ENCODE measurements around the gene OXSR1. TPM values are rescaled to one million over a fixed set of nuclear protein-coding genes. Genes with fewer than 3 reads are reported as not detected.

The OXSR1 gene
- total RNA-seq, 4 donors from 2014 or later = 12.9 to 45.6 (median 39.5) TPM

DNA sequence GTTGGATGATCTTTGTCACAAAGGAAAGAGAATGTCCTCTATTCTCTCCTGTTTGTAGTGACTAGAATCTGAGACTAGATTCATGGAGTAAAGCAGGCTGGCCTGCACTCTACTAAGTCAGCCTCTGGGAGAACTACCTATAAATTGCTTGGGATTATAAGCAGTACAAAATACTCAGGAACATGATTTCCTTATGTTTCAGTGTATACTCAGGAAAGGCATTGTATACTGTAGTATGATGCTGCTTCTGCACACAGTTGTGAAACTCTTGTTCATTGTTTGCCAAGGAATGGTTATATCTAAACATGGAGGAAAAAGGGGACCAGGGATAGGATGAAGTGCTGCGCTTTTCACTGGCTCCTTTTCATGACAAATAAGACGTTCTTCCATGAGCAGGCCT is 49.2 kb downstream of the OXSR1 start:
- TF ChIP-seq CTCF (IDR thresholded peaks at IDR 0.05) (no peak), POLR2A (IDR thresholded peaks at IDR 0.05) (no peak)
- no peak overlapping the region for H3K27ac ChIP-seq
- intact Hi-C loops (cut with DNase I; ENCODE audit: low total_unique reads) = no loop called here
- H3K27me3 ChIP-seq = no peaks in the 10 kb centered on the region
- H3K9me3 ChIP-seq = no peaks in the 10 kb centered on the region
- H3K4me1 ChIP-seq = no peaks in the 10 kb centered on the region
- DNase-seq = no peak
- H3K4me3 ChIP-seq = no peak overlapping the region
- no peaks in the 10 kb centered on the region for H3K36me3 ChIP-seq

- intact Hi-C loops (cut with DNase I; ENCODE audit: low total_unique reads) = no loop called here
- Histone ChIP-seq H3K27me3 (no peaks in the 10 kb centered on the region), H3K36me3 (no peaks in the 10 kb centered on the region), H3K4me3 (no peak overlapping the region), H3K27ac (no peak overlapping the region), H3K4me1 (no peaks in the 10 kb centered on the region), H3K9me3 (no peaks in the 10 kb centered on the region)
- TF ChIP-seq POLR2A (IDR thresholded peaks at IDR 0.05) (no peak), CTCF (IDR thresholded peaks at IDR 0.05) (no peak)
- DNase-seq = no peak
Measured at GRCh38 chr3:38219609-38220197, 54.4 kb downstream of the OXSR1 start.

GRCh38 chr3:38221005-38221404 is 55.7 kb downstream of the OXSR1 start:
- intact Hi-C loops (cut with DNase I; ENCODE audit: low total_unique reads) = no loop called here

DNA sequence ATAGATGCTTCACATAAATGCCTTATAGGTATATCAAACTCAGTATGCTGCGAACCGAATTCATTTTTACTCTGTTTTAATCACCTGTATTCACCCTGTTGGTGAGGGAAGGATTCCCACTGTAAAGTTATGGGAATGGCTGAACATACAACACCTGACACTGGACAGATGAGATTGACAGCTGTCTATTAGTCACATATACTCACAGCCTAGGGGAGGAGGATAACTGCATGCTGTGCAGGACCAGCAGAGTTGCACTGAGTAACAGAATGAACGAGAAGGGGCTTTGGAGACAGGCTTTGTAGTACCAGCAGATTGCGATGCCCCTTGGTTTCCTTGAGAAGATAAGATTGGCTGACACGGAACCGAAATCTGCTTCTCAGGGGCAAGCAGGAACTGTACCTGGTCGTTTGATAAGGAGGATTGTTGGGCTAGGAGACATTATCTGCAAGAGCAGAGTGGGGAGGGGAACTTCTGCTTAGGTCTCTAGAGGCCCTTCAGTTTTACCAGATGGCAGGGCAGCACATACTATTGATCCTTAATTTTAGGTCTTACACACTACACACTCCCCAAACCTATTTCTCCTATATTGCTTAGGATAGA is 56.8 kb downstream of the OXSR1 start:
- no peak overlapping the region for H3K4me3 ChIP-seq
- H3K36me3 ChIP-seq = no peaks in the 10 kb centered on the region
- no peak overlapping the region for H3K27ac ChIP-seq
- no peaks in the 10 kb centered on the region for H3K27me3 ChIP-seq
- TF ChIP-seq CTCF (IDR thresholded peaks at IDR 0.05) = no peak
- TF ChIP-seq POLR2A (IDR thresholded peaks at IDR 0.05) = no peak
- no peaks in the 10 kb centered on the region for H3K9me3 ChIP-seq
- DNase-seq = no peak
- no peaks in the 10 kb centered on the region for H3K4me1 ChIP-seq
- intact Hi-C loops (cut with DNase I; ENCODE audit: low total_unique reads) = no loop called here

More at GRCh38 chr3:38221005-38221404, 55.7 kb downstream of the OXSR1 start:
- Histone ChIP-seq H3K27me3 (no peaks in the 10 kb centered on the region), H3K27ac (no peak overlapping the region), H3K9me3 (no peaks in the 10 kb centered on the region), H3K4me1 (no peaks in the 10 kb centered on the region), H3K36me3 (no peaks in the 10 kb centered on the region), H3K4me3 (no peak overlapping the region)
- no peak for DNase-seq
- TF ChIP-seq POLR2A (IDR thresholded peaks at IDR 0.05) = no peak
- no peak for TF ChIP-seq CTCF (IDR thresholded peaks at IDR 0.05)

DNA sequence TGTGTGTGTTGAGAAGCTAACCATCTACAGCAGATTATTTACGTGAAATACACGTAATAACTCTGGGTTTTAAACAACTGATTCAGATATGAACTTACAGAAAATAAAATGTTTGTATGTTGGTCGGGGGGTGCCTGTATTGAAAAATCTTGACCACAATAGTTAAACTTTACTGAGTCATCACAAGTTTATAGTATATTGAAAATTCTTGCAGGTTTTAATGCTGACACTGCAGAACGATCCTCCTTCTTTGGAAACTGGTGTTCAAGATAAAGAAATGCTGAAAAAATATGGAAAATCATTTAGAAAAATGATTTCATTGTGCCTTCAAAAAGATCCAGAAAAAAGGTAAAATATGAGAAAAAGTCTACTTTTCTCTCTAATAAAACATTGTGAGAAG is 59.0 kb downstream of the OXSR1 start:
- Histone ChIP-seq H3K4me1 (no peaks in the 10 kb centered on the region), H3K27ac (no peak overlapping the region), H3K36me3 (no peaks in the 10 kb centered on the region), H3K27me3 (no peaks in the 10 kb centered on the region), H3K4me3 (no peak overlapping the region), H3K9me3 (no peaks in the 10 kb centered on the region)
- intact Hi-C loops (cut with DNase I; ENCODE audit: low total_unique reads) = no loop called here
- no peak for DNase-seq
- TF ChIP-seq CTCF (IDR thresholded peaks at IDR 0.05) (no peak), POLR2A (IDR thresholded peaks at IDR 0.05) (no peak)

All from uterus (tissue), 4 donors.